ENCODE data around the gene PNMA6F.
"Not testable (repeated sequence)": the region's sequence is repeated elsewhere in the genome, so short reads cannot be mapped to it uniquely, and the experiment has no call there.

The PNMA6F gene

GRCh38 chrX:153279304-153279703 lies 42.3 kb downstream of the PNMA6F start:
- not testable (repeated sequence) for H3K4me1 ChIP-seq (ENCODE audit: control insufficient read depth, insufficient read depth, low read length); H3K36me3 ChIP-seq (ENCODE audit: control insufficient read depth, insufficient read depth, low read length); H3K27me3 ChIP-seq (ENCODE audit: control insufficient read depth, insufficient read depth, low read length); H3K9me3 ChIP-seq (ENCODE audit: control insufficient read depth, insufficient read depth, low read length); H3K27ac ChIP-seq (ENCODE audit: low read length); DNase-seq (ENCODE audit: low read depth, low spot score); H3K4me3 ChIP-seq (ENCODE audit: low read length)
- no CpG with 5 or more reads among the region's 8 CpGs for WGBS (ENCODE audit: insufficient coverage, insufficient read length)

GRCh38 chrX:153276049-153276448 lies 45.5 kb downstream of the PNMA6F start:
- H3K4me1 ChIP-seq (ENCODE audit: control insufficient read depth, insufficient read depth, low read length); H3K27ac ChIP-seq (ENCODE audit: low read length); H3K36me3 ChIP-seq (ENCODE audit: control insufficient read depth, insufficient read depth, low read length); H3K4me3 ChIP-seq (ENCODE audit: low read length); H3K27me3 ChIP-seq (ENCODE audit: control insufficient read depth, insufficient read depth, low read length); H3K9me3 ChIP-seq (ENCODE audit: control insufficient read depth, insufficient read depth, low read length); DNase-seq (ENCODE audit: low read depth, low spot score): not testable (repeated sequence)
- WGBS (ENCODE audit: insufficient coverage, insufficient read length): no CpG with 5 or more reads among the region's 14 CpGs

DNA sequence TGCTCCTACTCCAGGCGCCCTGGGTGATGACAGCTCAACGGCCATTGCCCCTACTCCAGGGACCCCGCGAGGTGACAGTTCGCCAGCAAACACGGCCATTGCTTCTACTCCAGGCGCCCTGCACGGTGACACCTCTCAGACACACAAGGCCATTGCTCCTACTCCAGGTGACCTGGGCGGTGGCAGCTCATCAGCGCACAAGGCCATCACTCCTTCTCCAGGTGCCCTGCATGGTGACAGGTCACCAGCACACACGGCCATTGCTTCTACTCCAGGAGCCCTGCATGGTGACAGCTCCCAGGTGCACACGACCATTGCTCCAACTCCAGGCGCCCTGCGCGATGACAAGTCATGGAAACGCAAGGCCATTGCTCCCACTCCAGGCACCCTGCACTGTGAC lies 46.1 kb downstream of the PNMA6F start:
- H3K9me3 ChIP-seq (ENCODE audit: control insufficient read depth, insufficient read depth, low read length); DNase-seq (ENCODE audit: low read depth, low spot score); H3K36me3 ChIP-seq (ENCODE audit: control insufficient read depth, insufficient read depth, low read length); H3K4me1 ChIP-seq (ENCODE audit: control insufficient read depth, insufficient read depth, low read length); H3K27me3 ChIP-seq (ENCODE audit: control insufficient read depth, insufficient read depth, low read length); H3K27ac ChIP-seq (ENCODE audit: low read length); H3K4me3 ChIP-seq (ENCODE audit: low read length): not testable (repeated sequence)
- WGBS (ENCODE audit: insufficient coverage, insufficient read length): no CpG with 5 or more reads among the region's 16 CpGs

- H3K27ac ChIP-seq (ENCODE audit: low read length); H3K9me3 ChIP-seq (ENCODE audit: control insufficient read depth, insufficient read depth, low read length); H3K4me3 ChIP-seq (ENCODE audit: low read length); H3K4me1 ChIP-seq (ENCODE audit: control insufficient read depth, insufficient read depth, low read length); DNase-seq (ENCODE audit: low read depth, low spot score); H3K36me3 ChIP-seq (ENCODE audit: control insufficient read depth, insufficient read depth, low read length); H3K27me3 ChIP-seq (ENCODE audit: control insufficient read depth, insufficient read depth, low read length): not testable (repeated sequence)
- whole genome bisulfite sequencing (ENCODE audit: insufficient coverage, insufficient read length): no CpG with 5 or more reads among the region's 21 CpGs
These were observed 49.0 kb downstream of the PNMA6F start for GRCh38 chrX:153272584-153272983.

DNA sequence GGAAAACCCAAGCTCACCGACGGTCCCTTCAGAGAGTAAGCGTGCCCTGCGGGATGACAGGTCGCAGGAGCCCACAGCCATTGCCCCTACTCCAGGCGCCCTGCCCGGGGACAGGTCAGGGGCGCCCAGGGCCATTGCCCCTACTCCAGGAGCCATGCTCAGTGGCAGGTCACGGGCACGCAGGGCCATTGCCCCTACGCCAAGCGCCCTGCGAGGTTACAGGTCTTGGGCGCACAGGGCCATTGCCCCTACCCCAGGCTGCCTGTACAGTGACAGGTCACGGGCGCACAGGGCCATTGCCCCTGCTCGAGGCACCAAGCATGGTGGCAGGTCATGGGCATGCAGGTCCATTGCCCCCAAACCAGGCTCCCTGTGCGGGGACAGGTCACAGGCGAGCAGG lies 49.5 kb downstream of the PNMA6F start:
- H3K27me3 ChIP-seq (ENCODE audit: control insufficient read depth, insufficient read depth, low read length); H3K27ac ChIP-seq (ENCODE audit: low read length); H3K9me3 ChIP-seq (ENCODE audit: control insufficient read depth, insufficient read depth, low read length); H3K4me1 ChIP-seq (ENCODE audit: control insufficient read depth, insufficient read depth, low read length); DNase-seq (ENCODE audit: low read depth, low spot score); H3K4me3 ChIP-seq (ENCODE audit: low read length); H3K36me3 ChIP-seq (ENCODE audit: control insufficient read depth, insufficient read depth, low read length): not testable (repeated sequence)
- no CpG with 5 or more reads among the region's 19 CpGs for WGBS (ENCODE audit: insufficient coverage, insufficient read length)

All from iPS DF 6.9 (cell line).